ENCODE results near the gene ZER1.
A peak's percentile ranks its signal among the peaks of the same experiment; 100 is the strongest.

ZER1 gene

DNA sequence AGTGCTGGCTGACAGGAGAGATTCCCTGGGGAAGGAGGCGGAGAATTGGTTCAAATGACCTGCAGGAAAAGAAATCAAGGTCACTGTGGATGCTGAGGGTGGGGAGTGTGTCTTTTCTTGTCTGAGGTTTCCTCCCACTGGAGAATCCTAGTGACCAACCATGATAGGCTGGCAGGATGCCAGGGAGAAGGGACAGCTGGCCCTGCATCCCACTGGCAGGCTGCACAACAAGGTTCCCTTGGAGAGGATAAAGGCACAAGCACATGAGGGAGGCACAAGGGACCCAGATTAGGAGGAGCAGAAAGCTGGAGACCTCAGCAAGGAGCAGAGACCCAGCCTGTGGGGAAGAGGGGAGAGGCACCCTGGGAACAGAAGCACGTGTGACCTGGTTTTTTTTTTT is 36.4 kb downstream of the ZER1 start:
- DNase-seq (ENCODE audit: low read depth in 2 of 2) = no peak

DNA sequence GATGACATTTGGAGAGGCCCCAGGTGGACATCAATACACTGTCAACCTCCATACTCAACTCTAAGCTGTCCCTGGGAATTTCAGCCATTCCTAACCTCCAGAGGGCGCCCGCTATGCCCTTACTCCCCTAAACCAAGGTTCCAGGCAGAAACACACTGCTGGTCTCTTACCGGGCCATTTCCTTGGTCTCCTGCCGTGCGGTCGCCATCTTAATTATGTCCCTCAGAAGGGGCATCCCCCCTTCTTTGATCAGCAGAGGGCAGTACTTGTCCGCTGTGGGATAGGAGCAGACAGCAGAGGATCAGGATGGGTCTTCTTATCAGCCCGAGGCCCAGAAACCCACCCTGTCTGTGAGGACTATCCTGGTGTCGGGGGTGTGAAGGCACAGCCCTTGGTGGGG is 38.5 kb downstream of the ZER1 start:
- DNase-seq (ENCODE audit: low read depth in 2 of 2) = no peak

DNA sequence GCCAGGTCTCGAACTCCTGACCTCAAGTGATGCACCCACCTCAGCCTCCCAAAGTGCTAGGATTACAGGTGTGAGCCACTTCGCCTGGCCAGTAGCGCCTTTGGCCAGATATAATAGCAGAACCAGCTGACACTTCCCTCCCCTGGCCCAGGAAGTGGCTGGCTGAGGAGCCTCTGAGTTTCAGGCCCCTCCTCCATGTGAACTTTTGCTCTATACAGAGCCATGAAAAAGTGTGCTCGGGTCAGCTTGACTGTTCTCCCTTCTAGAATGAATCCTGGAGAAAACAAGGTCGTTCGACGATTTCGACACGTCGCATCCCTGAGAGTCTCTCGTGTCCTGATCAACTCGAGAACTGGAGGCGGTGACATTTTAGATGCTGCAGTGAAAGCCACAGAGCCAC is 39.2 kb downstream of the ZER1 start:
- DNase-seq (ENCODE audit: low read depth in 2 of 2) = no peak

DNA sequence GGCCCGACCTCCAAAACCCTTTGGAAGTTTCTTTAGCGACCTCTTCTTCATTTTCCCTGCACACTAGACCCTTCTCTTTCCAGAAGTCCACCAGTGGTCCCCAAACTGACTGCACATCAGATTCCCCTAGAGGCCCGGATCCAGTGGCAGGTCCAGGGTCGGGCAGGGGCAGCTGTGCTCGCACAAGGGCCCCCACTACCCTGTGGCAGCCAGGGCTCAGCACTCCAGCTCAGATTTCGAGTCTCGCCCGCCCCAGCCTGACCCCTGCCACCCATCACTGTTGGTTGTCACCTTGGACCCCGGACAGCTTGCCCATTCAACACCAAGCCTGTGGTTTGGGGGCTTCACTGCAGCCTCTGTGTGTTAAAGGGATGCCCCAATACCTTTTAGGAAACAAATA is 40.0 kb downstream of the ZER1 start:
- DNase-seq (ENCODE audit: low read depth in 2 of 2) = no peak

DNA sequence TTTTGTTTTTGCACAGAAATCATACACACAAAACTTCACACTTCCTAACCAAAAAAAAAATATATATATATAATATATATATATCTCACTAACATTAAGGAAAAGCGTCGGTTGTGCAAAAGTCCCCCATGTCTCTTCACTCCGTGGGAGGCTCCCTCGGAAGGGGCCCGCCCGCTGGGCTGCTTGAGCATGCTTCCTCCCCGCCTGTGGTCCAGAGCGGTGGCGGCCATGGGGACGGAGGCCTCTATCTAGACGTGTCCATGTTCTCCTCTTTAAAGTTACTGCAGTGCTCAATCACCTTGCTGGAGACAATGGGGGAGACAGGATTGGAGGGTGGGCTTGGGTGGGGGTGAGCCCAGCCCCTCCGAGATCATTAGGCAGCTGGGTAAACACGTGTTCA is 40.6 kb downstream of the ZER1 start:
- no peak for DNase-seq (ENCODE audit: low read depth in 2 of 2)

DNA sequence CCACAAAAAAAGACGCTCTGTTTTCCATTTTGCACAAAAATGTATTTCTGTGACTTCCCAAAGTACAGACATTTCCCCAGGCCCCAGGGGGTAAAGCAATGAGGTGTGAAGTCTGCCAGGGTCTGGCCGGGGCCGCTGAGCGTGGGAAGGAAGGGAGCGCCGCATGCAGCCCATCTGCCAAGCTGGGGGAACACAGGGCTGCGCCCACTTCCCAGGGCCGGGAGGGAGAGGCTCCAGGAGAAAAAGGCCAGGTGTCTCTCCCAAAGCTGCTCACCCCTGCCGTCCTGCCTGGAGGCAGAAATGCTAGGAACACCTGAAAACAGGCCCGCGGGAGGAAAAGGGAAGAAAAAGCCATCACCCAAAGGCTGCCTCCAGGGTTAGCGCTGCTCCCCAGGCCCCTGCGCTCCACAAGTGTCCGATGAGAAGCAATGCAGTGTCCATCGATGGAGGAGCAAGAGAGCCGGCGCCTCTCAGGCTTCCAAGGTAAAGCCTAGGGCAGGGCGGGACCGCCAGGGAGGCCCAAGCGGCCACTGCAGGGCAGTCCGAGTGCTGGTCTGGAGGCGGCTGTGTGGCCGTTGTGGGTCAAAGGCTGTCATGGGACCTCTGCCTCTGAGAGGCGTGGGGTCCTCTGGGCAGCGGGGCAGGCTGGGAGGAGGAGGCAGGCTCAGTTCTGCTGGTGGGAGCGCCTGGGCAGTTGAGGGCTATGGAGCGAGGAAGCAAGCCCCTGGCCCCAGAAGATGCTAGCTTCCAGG is 41.8 kb downstream of the ZER1 start:
- DNase-seq (ENCODE audit: low read depth in 2 of 2) = no peak

DNA sequence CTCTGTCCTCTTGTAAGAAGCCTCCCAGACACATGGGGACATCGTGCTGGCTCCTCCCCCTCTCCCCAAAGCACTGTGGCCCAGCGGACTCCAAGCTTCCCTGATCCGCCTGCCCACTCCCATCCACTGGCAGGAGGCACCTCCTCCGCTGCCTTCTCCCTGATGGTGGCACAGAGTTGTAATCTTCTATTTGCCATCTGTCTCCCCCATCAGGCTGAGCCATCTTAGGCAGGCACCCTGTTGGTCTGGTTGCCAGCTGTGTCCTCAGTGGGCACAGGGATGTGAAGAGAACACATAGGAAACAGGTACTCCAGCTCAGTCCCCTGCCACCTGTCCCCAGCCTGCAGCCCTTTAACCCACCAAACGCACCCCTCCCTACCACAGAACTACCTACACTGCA is 42.4 kb downstream of the ZER1 start:
- DNase-seq (ENCODE audit: low read depth in 2 of 2) = no peak

DNA sequence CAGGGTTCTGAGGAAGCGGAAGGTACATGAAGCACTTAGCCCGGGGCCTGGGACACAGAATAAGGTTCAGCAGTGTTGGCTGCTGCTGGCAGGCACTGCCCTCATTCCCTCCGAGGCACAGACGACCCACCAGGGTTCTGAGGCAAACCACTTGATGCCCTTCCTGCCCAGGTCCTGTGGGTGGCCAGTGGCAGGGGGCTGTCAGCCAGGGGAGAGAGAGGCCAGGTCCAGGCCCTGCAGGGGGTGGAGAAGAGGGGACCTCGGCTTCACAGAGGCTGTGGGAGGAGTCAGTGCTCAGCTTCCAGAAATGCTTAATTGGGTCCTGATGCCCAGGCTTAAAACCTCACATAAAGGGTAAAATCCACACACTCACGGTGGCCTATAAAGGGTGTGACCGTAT is 43.4 kb downstream of the ZER1 start:
- DNase-seq (ENCODE audit: low read depth in 2 of 2) = no peak

DNA sequence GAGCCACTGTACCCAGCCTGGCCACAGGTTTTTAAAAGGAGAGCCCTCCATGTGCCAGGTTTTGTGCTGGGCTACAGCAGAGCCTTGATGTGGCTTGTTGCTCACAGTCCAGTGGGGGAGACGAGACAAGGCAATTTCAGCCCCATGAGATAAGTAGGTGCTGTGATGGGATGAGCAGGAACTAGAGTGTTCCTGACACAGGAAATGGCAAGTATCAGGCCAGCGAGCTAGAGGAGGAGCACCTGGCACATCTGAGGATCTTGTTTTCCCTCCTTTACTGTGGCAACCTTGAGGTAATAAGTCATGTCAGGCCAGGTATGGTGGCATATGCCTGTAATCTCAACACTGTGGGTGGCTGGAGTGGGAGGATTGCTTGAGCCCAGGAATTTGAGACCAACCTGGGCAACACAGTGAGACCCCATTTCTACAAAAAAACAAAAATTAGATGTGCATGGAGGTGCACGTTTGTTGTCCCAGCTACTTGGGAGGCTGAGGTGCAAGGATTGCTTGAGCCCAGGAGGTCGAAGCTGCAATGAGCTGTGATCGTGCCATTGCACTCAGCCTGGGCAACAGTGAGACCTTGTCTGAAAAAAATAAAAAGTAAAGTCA is 44.0 kb downstream of the ZER1 start:
- DNase-seq (ENCODE audit: low read depth in 2 of 2) = no peak

DNA sequence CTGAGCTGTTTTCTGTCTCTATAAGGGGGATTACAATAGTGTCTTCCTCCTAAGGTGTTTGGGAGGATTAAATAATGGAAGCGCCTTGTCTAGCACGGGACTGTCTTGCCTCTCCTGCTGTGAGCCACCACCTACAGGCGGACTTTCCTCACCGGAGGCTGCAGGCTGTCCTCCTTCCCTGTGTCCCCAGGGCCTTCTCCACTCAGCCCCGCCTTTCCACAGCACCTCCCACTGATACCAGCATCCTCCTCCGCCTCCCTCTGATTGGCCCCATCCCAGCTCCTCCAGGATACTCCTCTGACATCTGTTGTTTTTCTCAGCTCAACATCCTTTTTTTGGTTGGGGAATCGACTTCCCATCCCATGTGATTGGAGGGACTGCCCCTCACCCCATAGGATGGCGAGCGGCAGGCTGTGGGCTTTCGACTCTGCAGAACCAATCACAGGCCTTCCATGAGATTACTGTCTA is 46.9 kb downstream of the ZER1 start:
- peak; percentile 8 to 45 for DNase-seq (ENCODE audit: low read depth in 2 of 2)

DNA sequence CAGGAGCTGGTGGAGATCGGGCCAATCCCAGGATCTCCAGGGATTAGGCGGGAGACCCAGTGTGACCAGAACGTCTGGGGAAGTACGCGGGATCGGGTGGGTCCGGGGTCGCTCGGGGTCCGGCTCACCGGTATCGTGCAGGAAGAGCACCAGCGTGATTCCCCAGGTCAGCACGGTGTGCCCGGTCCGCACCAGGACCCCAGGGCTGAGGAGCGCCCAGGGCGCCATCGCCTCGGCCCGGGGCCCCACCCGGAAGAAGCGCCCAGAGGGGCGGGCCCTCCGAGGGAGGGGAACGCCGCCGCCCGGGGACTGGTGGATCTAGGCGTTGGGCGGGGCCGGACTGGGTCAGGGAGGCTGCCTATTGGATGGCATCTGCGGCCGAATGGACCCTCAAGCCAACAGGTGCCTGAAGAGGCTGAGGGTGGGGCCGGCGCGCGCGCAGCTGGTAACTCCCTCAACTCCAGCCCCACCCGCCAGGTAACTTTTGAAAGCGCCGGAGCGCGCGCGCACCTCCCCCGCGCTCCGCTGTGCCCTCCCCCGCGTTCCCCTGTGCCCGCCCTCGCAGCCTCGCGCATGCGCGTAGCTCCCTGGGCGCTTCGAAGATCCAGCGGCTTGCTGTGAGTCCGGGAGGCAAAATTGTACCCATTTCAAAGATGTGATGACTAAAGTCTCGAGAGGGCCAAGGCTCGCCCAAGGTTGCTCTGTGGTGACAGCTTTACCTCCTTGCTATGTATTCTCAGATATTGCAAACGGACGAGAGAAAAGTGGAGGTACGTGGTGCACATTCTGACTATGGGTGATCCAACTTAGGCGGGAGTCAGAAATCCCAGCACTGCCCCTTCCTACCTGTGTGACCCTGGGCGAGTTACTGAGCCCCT is 47.6 kb downstream of the ZER1 start, which contains the start of gene ZDHHC12:
Gene ZDHHC12 (minus strand): TSS at position 262 of the 878 bp plus-strand sequence. CDS start 34 bp downstream, at position 228.
- DNase-seq (ENCODE audit: low read depth in 2 of 2) = peak; percentile 95 to 99

DNA sequence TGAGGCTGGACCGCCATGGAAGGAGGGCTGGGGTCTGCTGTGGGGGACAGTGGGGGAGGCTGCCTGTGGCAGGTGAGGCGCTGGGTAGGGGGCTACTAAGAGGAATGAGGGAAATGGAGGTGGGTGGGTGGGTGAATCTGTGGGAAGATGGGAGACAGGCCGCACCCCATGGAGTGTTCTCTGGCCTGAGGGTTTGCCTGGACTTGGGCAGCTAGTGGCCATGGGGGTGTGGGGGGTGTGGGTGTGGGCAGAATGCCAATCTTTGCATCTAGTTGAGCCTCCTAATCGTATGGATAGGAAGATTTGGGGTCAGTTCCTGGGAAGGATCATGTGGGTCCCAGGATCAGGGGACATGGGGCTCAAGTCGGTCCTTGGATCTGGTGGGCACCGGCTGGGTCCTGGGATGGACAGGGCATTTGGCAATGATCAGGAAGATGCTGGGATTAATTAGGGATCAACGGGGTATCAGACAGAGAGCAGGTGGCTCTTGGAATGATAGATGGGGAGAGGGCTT is 48.3 kb downstream of the ZER1 start:
- no peak for DNase-seq (ENCODE audit: low read depth in 2 of 2)

DNA sequence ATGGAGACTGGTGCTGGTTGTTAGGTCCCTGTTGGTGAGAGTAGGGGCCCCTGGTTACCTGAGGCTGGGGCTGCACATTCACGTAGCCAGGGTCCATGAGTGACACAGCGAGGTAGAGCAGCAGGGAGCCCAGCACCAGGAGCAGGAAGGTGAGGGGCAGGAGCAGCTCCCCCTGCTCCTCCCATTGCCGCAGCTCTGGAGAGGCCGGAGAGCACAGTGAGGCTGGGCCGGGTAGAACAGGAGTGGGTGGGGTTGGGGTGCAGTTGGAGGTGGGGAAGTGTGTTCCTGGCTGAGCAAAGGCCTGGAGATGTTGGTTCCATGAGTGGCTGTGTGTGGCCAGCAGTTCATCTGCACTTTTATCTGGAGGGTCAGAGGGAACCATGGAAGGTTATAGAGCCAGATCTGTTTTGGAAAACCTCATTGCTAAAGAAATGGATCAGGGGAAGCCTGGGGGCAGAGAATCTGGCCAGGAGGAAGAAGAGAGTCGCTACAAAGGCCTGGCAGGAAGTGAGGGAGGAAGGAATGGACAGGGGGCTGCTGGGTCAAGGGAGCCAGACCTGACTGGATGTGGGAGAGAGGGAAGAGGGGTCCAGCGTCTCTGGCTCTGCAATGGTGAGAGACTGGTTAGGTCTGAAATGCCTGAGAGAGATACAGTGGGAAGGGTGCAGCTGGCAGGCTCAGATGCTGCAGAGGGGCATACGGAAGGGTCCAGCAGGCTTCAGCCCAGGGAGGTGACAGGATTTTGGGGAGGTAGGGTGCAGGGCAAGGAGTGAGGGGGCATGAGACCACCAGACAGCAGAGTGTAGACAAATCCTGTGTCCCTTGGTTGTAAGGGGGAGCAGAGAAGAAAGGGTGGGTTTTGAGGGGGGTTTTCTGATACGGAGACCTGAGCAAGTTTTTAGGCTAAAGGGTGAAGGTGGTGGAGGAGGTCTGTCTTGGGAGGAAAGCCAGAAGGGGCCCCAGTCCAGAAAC is 49.1 kb downstream of the ZER1 start:
- DNase-seq (ENCODE audit: low read depth in 2 of 2) = no peak

DNA sequence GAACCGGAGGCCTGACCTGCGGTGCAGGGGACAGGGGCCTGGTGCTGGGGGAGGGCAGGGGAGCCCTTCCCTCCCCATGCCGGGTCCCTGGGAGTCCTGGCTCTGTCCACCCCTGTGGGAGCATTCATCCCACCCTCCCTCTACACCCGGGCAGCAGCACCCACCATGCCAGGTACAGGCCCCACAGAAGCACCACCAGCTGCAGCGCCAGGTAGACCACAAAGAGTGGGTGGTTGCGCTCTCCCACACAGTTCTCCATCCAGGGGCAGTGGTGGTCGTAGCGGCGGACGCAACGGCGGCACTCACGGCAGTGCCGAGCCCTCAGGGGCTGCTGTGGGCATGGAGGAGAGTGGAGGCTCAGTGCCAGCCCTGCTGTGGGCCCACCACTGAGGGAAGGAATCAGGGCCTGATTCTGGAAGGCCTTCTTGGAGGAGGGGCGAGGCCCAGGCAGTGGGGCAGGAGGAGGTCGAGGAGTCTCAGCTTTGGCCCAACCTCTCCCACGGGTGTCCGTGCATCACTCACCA is 50.2 kb downstream of the ZER1 start:
- no peak for DNase-seq (ENCODE audit: low read depth in 2 of 2)

DNA sequence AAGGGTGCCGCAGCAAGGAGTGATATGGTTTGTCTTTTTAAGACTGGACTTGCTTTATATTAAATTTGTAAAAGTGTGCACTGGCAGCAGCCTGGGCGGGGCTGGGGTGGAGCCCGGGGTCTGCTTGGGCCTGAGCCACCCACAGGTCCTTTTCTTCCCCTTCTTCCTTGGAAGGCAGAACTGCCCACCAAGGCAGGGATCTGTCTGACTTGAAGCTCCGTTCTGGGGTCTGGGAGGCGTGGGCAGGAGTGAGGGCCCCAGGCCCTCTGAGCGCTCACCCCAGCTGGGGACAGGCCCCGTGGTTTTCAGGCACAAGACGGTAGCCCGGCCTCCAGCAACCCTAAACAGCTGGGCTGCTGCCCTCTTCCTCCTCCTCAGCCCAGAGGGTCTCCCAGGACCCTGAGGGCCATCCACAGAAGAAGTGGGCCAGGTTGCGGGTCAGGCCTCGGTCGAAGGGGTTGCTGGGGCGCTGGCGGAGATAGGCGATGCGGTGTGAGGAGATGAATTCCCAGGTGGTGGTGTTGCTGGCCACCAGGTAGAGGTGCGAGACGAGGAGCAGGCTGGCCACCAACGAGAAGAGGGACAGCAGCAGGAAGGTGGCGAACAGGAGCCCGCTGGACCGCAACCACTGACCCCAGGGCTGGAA is 50.8 kb downstream of the ZER1 start:
- no peak for DNase-seq (ENCODE audit: low read depth in 2 of 2)

DNA sequence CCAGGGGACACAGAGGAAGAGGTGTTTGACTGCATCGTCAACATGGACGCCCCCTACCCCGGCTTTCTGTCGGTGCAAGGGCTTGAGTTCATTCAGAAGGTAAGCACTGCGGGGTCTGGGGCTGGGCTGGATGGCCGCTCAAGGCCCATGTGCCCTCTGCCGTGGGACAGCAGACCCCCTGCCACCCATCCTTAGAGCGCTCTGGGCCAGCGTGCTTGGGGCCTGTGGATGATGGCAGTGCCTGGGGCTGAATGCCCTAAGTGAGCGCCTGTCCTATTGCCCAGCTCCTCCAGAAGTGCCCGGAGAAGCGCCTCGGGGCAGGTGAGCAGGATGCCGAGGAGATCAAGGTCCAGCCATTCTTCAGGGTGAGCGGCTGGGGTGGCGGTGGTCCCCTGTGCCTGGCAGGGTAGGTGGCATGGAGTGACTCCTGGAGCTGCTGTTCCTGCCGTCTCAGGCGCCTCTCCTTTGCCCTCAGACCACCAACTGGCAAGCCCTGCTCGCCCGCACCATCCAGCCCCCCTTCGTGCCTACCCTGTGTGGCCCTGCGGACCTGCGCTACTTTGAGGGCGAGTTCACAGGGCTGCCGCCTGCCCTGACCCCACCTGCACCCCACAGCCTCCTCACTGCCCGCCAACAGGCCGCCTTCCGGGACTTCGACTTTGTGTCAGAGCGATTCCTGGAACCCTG is 51.7 kb downstream of the ZER1 start:
- DNase-seq (ENCODE audit: low read depth in 2 of 2) = no peak

DNA sequence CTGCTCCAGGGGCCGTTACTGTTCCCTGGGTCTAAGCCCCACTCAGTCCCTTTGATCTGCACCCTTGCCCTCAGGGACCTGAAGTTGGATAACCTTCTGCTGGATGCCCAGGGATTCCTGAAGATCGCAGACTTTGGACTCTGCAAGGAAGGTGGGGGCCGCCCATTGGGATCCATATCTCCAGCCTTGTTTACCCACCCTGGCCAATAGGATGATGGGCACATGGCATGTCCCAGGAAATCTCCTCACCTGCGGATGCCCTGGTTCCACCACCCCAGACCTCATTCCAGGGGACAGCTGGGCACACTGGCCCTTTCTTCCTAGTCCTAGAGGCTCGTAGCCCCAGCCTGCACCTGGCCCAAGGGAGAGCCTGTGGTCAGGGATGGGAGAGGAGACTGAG is 53.3 kb downstream of the ZER1 start:
- DNase-seq (ENCODE audit: low read depth in 2 of 2) = no peak

DNA sequence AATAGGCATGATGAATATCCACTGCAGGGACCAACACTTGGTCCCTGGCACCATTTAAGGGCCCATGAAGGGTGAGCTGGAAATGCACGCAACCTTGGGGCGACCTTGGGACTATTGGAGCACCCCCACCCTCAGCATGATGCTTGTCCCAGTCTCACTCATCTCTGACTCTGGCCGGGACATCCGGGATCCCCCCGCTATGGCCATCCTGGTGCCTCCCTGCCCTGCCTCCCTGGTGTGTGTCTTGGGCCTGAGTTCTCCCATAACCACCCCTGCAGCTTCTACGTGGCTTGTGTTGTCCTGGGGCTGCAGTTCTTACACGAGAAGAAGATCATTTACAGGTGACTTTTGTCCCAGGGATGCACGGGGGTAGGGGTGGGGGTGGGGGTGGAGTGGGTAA is 53.7 kb downstream of the ZER1 start:
- DNase-seq (ENCODE audit: low read depth in 2 of 2) = no peak

DNA sequence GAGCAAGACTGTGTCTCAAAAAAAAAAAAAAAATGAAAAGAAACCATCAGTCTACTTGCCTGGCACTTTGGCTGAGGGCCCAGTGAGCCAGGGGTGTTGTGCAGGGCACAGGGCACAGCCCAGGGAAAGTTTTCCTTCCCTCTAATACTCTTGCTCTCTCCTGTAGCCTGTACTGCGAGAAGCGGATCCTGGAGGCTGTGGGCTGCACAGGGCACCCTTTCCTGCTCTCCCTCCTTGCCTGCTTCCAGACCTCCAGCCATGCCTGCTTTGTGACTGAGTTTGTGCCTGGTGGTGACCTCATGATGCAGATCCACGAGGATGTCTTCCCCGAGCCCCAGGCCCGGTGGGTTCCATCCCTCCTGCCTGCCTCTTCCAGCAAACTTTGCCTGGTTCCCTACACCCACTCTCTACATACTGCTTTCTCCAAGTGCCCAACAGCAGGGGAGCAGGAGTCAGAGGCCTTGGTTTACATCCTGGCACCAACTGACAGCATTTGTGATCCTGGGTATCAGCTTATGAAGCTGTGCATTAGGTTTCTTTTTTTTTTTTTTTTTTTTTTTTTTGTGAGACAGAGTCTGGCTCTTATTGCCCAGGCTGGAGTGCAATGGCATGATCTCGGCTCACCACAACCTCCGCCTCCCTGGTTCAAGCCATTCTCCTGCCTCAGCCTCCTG is 55.0 kb downstream of the ZER1 start:
- no peak for DNase-seq (ENCODE audit: low read depth in 2 of 2)
